Measurements from ENCODE around the gene GNAI2.
"Not testable (repeated sequence)": the region's sequence is repeated elsewhere in the genome, so short reads cannot be mapped to it uniquely, and the experiment has no call there.

GNAI2 gene

GRCh38 chr3:50243543-50243895 lies 7.5 kb downstream of the GNAI2 start:
- no peak for DNase-seq (ENCODE audit: insufficient read length, low spot score)
- no peak for FAIRE-seq

- DNase-seq (ENCODE audit: insufficient read length, low spot score); FAIRE-seq: not testable (repeated sequence)
Measured at GRCh38 chr3:50244813-50245212, 8.8 kb downstream of the GNAI2 start.

DNA sequence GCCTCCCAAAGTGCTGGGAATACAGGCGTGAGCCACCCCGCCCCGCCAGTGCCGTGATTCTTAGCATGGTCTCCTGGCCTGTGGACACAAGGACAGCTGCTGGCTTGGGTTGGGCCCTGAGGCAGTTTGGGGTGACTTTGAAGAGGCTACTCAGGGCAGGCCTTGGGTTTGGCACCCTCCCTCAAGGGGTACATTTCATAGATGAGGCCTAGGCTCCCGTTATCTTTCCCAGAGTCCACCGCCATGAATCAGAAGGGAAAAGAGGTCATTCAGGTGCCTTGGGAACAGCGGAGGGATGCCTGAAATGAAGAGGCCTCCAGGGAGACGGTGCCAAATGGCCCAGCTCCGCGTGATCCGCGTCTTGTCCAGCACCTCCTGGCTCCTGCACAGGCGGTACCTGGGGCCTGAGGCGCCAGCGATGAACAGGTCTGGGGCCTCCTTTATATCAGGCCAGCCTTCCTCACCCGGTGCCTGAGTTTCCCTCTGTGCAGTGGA lies 9.3 kb downstream of the GNAI2 start:
- DNase-seq (ENCODE audit: insufficient read length, low spot score) (no peak), FAIRE-seq (no peak)

- peak; percentile 37 for FAIRE-seq
Measured at GRCh38 chr3:50245831-50246516, 10.0 kb downstream of the GNAI2 start.

DNA sequence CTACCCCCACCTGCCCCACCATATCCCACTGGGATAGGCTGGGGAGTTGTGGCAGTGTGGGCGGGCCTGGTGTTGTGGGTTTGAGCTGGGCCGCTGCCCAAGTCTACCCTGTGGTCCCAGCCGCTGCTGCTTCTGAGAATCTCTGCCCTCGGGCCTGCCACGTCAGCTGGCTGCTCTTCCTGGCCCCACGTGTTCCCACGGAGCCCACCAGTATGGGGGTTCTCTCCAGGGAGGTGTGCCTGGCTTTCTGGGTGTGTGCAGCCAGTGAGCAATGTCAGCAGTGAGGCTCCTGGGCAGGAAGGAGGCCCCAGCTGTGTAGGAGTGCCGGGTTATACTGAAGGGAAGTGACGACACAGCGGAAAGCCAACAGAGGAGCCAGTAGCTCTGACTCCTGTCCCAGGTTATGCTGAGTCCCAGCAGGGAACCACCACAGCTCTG lies 10.5 kb downstream of the GNAI2 start:
- DNase-seq (ENCODE audit: insufficient read length, low spot score) (no peak), FAIRE-seq (peak; percentile 80)

More at GRCh38 chr3:50245831-50246516, 10.0 kb downstream of the GNAI2 start:
- peak; percentile 72 for DNase-seq (ENCODE audit: insufficient read length, low spot score)

DNA sequence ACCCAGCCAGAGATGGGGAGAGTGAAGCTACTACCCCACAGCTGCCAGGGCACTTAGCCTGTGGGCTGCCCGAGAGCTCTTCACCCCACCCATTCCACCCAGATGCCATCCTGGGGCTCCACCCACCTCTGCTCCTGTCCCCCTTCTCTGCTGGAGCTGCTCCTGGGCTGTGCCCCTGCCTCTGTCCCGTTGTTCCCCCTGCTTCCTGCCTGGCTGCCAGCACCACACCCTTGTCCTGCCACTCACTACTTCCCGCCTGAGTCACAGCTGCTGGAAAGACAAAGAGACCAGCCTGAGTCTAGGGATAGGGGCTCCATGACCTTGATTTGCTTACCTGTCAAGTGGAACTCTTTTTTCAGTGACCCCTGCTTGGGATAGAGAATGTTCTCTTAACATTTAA lies 12.4 kb downstream of the GNAI2 start:
- no peak for FAIRE-seq
- DNase-seq (ENCODE audit: insufficient read length, low spot score): no peak

DNA sequence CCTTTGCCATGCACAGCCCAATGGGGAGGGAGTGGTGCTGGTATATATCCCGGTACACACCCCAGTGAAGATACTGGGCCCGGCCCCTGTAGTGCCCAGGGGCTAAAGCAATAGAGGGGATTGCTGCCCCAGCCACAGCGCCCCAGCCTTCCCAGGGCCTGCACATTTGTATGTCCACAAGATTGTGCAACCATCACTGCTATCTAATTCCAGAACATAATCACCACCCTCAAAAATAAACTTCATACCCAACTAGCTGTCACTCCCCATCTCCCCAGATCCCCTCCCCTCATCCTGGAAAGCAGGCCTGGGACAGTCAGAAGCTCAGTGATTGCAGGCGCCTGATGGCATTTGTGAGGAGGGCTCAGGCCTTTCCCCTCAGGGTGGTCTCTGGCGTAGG lies 13.5 kb downstream of the GNAI2 start:
- DNase-seq (ENCODE audit: insufficient read length, low spot score) (no peak), FAIRE-seq (no peak)

DNA sequence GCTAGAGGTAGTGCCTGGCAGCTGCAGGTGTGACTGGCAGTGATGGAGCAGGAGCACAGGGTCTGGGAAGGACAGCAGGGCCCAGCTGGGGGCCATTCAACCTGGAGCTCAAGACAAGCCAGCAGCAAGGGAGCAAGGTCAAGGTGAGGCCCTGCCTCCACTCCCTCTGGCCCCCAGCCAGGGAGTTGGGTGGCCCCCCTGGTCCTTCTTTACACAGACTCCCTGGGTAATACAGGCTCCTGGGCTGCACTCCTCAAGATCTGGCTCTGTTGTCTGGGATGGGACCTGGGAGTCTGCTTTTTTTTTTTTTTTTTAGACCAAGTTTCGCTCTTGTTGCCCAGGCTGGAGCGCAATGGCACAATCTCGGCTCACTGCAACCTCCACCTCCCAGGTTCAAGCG lies 14.5 kb downstream of the GNAI2 start:
- DNase-seq (ENCODE audit: insufficient read length, low spot score) (no peak), FAIRE-seq (no peak)

GRCh38 chr3:50251220-50251619 lies 15.2 kb downstream of the GNAI2 start:
- no peak for FAIRE-seq
- no peak for DNase-seq (ENCODE audit: insufficient read length, low spot score)

- FAIRE-seq (no peak), DNase-seq (ENCODE audit: insufficient read length, low spot score) (no peak)
Measured at GRCh38 chr3:50254577-50255250, 18.7 kb downstream of the GNAI2 start.

DNA sequence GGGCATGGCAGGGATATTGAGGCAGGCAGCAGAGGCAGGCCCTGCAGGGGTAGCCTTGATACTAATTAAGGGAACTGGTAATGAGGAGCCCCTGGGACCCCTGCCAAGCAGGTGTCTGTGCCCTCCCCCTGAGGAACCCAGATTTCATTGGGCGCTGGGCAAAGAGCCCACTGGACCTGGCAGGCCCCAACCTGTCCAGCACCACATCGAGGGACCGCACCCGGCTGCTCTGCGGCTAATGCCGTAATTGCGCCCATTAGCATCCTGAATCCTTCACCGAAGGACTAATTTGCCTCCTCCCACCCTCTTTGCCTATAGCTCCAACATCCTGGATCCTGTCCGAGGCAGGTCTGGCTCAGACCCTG lies 19.2 kb downstream of the GNAI2 start:
- DNase-seq (ENCODE audit: insufficient read length, low spot score) (no peak), FAIRE-seq (no peak)

DNA sequence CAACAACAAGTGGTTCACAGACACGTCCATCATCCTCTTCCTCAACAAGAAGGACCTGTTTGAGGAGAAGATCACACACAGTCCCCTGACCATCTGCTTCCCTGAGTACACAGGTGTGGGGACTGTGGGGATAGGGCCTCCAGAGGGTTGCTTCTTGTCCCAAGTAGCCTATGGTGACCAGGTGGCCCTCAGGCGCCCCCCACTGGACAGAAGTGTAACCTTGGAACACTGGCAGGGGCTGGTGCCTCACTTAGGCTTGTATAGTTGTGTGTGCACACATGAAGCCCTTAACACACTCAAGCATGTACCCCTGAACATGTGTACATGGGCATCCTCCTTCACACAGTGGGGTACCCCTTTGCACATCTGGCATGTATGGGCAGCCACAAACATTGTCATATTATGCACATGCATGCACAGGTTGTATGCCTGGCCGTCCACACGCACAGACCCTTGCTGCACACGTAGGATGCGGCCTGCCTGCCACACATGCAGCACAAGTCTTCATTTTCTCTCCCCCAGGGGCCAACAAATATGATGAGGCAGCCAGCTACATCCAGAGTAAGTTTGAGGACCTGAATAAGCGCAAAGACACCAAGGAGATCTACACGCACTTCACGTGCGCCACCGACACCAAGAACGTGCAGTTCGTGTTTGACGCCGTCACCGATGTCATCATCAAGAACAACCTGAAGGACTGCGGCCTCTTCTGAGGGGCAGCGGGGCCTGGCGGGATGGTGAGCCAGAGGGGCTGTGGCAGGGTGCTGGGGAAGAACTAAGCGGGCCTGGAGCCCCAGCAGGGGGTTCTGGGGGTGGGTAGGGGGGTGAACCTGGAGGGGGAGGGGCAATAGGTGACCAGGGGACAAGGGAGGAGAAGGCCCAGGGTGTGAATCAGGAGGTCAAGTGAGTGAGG lies 21.2 kb downstream of the GNAI2 start:
- no peak for FAIRE-seq

DNA sequence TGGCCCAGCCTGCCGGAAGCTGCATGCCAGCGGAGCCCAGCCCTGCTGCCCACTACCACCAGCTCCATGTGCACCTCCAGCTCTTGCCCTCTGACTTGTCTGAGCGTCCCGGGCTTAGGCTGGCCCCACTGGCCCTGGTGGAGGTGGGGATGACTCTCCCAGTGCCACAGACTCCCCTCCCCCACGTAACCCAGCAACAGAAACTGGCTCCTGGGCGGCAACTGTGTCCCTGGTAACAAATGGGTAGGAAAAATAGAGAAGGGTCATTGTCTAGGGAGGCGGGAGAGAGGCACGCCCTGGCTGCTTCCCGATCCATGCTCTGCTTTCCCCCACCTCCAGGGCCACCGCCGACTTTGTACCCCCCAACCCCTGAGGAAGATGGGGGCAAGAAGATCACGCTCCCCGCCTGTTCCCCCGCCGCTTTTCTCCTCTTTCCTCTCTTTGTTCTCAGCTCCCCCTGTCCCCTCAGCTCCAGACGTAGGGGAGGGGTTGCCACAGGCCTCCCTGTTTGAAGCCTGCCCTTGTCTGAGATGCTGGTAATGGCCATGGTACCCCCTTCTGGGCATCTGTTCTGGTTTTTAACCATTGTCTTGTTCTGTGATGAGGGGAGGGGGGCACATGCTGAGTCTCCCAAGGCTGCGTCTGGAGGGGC lies 22.2 kb downstream of the GNAI2 start:
- DNase-seq (ENCODE audit: insufficient read length, low spot score) (no peak), FAIRE-seq (no peak)

More for the DNA sequence above, 21.2 kb downstream of the GNAI2 start:
- DNase-seq (ENCODE audit: insufficient read length, low spot score): no peak

DNA sequence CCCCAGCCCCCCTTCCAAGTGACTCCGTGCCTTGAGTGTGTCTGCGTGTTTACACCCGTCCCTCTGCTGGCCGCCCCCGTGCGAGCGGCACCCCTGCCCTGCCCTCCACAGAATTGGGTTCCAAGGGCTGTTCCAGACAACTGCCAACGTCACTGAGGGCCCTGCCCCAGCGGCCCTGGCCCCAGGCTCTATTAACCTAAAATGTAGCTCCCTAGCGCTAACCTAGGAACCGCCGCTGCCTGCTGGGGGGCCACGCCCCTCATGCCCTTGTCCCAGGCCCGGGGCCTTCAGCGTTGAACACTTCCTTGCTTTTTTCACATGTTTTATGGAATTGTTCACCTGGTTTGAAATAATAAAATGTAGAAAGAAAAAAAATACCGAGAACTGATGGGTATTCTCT lies 23.0 kb downstream of the GNAI2 start:
- FAIRE-seq: no peak
- no peak for DNase-seq (ENCODE audit: insufficient read length, low spot score)

DNA sequence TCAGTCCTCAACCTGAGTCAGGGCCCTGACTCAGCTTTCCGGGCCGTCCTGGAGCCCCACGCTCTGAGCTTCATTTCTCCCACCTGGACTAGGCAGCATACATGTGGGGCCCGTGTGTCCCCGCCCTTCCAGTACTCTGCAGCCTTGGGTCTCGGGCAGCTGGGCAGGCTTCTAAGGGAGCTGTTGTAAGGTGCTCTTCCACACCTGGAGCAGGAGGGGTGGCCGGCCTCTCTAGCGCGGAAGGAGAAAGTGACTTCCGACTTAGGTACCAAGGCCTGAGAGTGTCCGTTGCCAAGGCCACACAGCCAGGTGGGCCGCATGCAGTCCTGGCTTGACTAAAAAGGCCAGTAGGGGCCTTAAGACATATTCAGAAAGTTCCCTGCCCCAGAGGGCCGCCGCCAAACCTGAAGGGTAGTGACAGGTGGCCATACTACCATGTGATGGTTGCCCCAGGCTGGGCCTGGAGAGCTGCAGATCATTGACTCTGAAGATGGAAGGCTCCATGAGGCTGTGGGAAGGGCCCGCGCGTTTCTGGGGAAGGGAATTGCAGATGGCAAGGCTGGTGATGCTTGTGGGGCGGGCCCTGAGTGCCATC lies 23.5 kb downstream of the GNAI2 start:
- DNase-seq (ENCODE audit: insufficient read length, low spot score) (no peak), FAIRE-seq (peak; percentile 4)

- FAIRE-seq: peak; percentile 64
- peak; percentile 99 for DNase-seq (ENCODE audit: insufficient read length, low spot score)
Measured at GRCh38 chr3:50260027-50260941, 24.3 kb downstream of the GNAI2 start.

DNA sequence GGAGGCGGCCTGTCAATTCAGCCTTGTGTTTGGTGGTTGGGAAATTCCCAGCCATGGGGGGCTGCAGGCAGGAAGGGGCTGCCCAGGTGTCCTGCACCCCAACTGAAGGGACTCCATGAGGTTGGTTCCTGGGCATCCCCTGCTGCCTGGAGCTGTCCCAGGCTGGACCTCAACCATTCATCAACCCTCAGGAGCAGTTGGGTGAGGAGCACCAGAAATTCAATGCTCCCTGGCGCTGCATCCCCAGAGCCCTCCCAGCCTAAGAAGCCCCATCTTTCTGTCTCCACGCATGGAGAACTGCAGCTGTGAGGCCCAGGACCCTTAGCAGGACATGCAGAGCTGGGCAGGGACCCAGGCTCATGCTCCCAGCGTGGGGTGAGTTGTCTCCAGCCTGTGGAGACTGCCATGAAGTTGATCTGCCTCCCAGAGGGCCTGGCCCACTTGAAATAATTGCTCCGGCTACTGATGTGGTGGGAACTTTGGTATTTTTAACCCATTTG lies 25.0 kb downstream of the GNAI2 start:
- no peak for DNase-seq (ENCODE audit: insufficient read length, low spot score)
- FAIRE-seq: no peak

DNA sequence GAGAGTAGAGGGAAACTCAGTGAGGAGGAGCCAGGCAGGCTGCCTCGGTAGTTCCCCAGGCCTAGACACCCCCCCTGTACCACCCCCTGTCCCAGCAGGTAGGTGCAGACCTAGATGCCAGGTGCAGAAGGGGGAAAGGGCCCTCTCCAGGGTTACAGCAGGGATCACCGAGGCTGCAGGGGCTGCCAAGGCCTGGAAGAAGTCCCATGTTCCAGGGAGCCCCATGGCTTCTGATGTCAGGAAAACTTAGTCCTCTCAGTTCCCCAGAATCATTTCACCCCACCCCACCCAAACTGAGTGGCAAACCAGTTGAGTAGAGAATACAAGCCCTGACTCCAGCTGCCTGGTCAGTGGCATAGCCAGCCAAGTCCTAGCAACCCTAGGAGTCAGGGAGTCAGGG lies 25.5 kb downstream of the GNAI2 start:
- no peak for FAIRE-seq
- DNase-seq (ENCODE audit: insufficient read length, low spot score): no peak

DNA sequence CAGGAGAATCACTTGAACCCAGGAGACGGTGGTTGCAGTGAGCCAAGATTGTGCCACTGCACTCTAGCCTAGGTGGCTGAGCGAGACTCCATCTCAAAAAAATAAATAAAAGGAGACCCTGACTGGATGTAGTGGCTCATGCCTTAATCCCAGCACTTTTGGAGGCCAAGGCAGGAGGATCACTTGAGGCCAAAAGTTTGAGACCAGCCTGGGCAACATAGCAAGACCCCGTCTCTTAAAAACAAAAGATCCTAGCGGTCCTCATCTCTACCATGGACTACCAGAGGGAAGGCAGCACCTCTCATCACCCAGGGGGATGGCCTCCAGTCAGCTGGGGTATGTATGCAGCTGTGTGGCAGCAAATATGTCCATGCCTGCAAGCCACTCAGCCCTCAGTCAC lies 26.2 kb downstream of the GNAI2 start:
- not testable (repeated sequence) for FAIRE-seq; DNase-seq (ENCODE audit: insufficient read length, low spot score)

All from GM19239 (cell line).